Ovary (tissue), 9 donors: Measurements from ENCODE around the gene SEC16A. TPM values are rescaled to one million over a fixed set of nuclear protein-coding genes. Genes with fewer than 3 reads are reported as not detected.

ENCODE experiments used
- DNase-seq, 5 donors: peaks; one replicate each; pipeline ENCODE4 v3.0.0-alpha.2; 2019 to 2020
- H3K27ac ChIP-seq, 2 donors: fragments of 200-600 bp; one replicate each; pipeline versions ENCODE4 v1.5.1 to v1.8.0; 2019 to 2022
- H3K27me3 ChIP-seq: fragments of 200-600 bp; one replicate; pipeline ENCODE4 v1.8.0; 2022
- H3K36me3 ChIP-seq: fragments of 200-600 bp; sonication (generic); one replicate; pipeline ENCODE4 v1.5.1; 2019
- H3K4me1 ChIP-seq: one replicate; pipeline ENCODE4 v1.8.1; 2013; ENCODE audit warnings: mild to moderate bottlenecking, moderate library complexity; ENCODE audit not compliant: insufficient read depth
- H3K4me3 ChIP-seq: fragments of 200-600 bp; sonication (generic); one replicate; pipeline ENCODE4 v1.5.1; 2017
- H3K9me3 ChIP-seq, 2 donors: fragments of 200-600 bp in 1 of 2; sonication (generic) in 1 of 2; one replicate each; pipeline versions ENCODE4 v1.5.1 to v1.8.1; 2013 to 2019; ENCODE audit warnings: mild to moderate bottlenecking in 1 of 2, moderate library complexity in 1 of 2
- CTCF ChIP-seq, 3 donors: fragments of 450-650 bp in 2 of 3; fragments of 200-600 bp in 1 of 3; IDR thresholded peaks; one replicate each; pipeline versions ENCODE4 v1.5.1 to v1.8.0; 2016 to 2022; ENCODE audit warnings: antibody characterized with exemption in 3 of 3, mild to moderate bottlenecking in 1 of 3
- EP300 ChIP-seq: sonication (generic); formaldehyde crosslinking; IDR thresholded peaks from one replicate; pipeline ENCODE4 v1.6.1; 2017; ENCODE audit warnings: antibody characterized with exemption
- POLR2A ChIP-seq: fragments of 450-650 bp; IDR thresholded peaks from one replicate; pipeline ENCODE4 v1.6.1; 2017; ENCODE audit warnings: antibody characterized with exemption, mild to moderate bottlenecking, moderate library complexity
- WGBS, 3 donors: extraction: QIAGEN DNeasy Blood & Tissue Kit in 1 of 3; methylation state at CpG; one replicate each; pipeline versions ENCODE4 v1.1.5 to v1.1.7; 2013 to 2017; 5-methylcytosine and 5-hydroxymethylcytosine counted together
- intact Hi-C, 4 donors: fragments of 100-400 bp; cut with DNase I; formaldehyde crosslinking; loops; one replicate each; pipeline versions ENCODE4 v1.11.0 to v1.15.1; 2022 to 2023
- polyA plus RNA-seq, 2 donors: library from polyadenylated mRNA; stranded (reverse); fragments of 200-250 nt in 1 of 2; fragments of 350-450 nt in 1 of 2; fragmentation: Illumina TruSeq in 1 of 2; extraction: RNeasy Lipid Tissue Mini Kit (QIAGEN cat#74804) in 1 of 2; gene quantifications; one replicate each; pipeline ENCODE4 v1.2.3, GENCODE V29; 2013 to 2014
- total RNA-seq, 7 donors: library from RNA; depleted of rRNA in 2 of 7; stranded (reverse); fragments of >200 nt in 2 of 7; fragmentation: NEBNext Ultra II Directional in 3 of 7; extraction: Animal tissue kit (Norgen Biotek cat#: 25700) in 3 of 7; gene quantifications; one replicate each; pipeline versions ENCODE4 v1.1.0 to v1.2.4, GENCODE V29; 2016 to 2023
- donor health status: DM: no; HTN: no; CAD: no; lungs with moderate emphysema.
- donor health status: DM: no; HTN: no; CAD: no.
- donor health status: Bipolar disorder and iron deficiency.
- donor health status: DM: yes; HTN: yes; CAD: no.
- donor health status: DM: no; HTN: no; CAD: no.
- donor health status: DM: yes; HTN: yes; CAD: no.

The SEC16A gene
- total and polyA plus RNA-seq, 9 donors, result 27.6 to 61.4 (median 46.5) TPM

GRCh38 chr9:136497916-136498695 is 15.3 kb upstream of the SEC16A start:
- TF ChIP-seq EP300 (no peak), POLR2A (no peak), CTCF (IDR thresholded peaks at IDR 0.05) (no peak)
- Histone ChIP-seq H3K36me3 (no peaks in the 10 kb centered on the region), H3K27me3 (no peaks in the 10 kb centered on the region), H3K4me3 (no peak overlapping the region), H3K4me1 (no peaks in the 10 kb centered on the region), H3K9me3 (no peaks in the 10 kb centered on the region), H3K27ac (no peak overlapping the region)
- intact Hi-C loops, result no loop called here
- DNase-seq, result no peak
- WGBS, 3 donors, result 87 to 90% (median 89%) methylated on average over 24 to 28 of the region's 28 CpGs

- WGBS, 3 donors, result 91 to 92% (median 92%) methylated on average over 49 to 56 of the region's 56 CpGs
- Histone ChIP-seq H3K36me3 (no peaks in the 10 kb centered on the region), H3K27ac (no peak overlapping the region), H3K4me3 (no peak overlapping the region), H3K4me1 (no peaks in the 10 kb centered on the region), H3K27me3 (no peaks in the 10 kb centered on the region), H3K9me3 (no peaks in the 10 kb centered on the region)
- intact Hi-C loops, result no loop called here
- DNase-seq, result no peak
- TF ChIP-seq CTCF (IDR thresholded peaks at IDR 0.05), result no peak
Observed at GRCh38 chr9:136496801-136497620, 14.2 kb upstream of the SEC16A start.

GRCh38 chr9:136496181-136496580 is 13.3 kb upstream of the SEC16A start:
- H3K9me3 ChIP-seq, result no peaks in the 10 kb centered on the region
- H3K4me3 ChIP-seq, result no peak overlapping the region
- WGBS, 3 donors, result 91 to 94% (median 91%) methylated on average over 16 to 18 of the region's 18 CpGs
- no peak for DNase-seq
- H3K27me3 ChIP-seq, result no peaks in the 10 kb centered on the region
- H3K27ac ChIP-seq, result no peak overlapping the region
- TF ChIP-seq POLR2A, result no peak
- no peak for TF ChIP-seq EP300
- TF ChIP-seq CTCF (IDR thresholded peaks at IDR 0.05), result no peak
- intact Hi-C loops, result no loop called here
- no peaks in the 10 kb centered on the region for H3K36me3 ChIP-seq
- H3K4me1 ChIP-seq, result no peaks in the 10 kb centered on the region

- no peak overlapping the region for H3K27ac ChIP-seq
- DNase-seq, result no peak
- no peaks in the 10 kb centered on the region for H3K4me1 ChIP-seq
- H3K4me3 ChIP-seq, result no peak overlapping the region
- H3K9me3 ChIP-seq, result no peaks in the 10 kb centered on the region
- 86 to 89% (median 88%) methylated on average over 17 of the region's 17 CpGs for WGBS, 3 donors
- intact Hi-C loops, result no loop called here
- TF ChIP-seq CTCF (IDR thresholded peaks at IDR 0.05), result no peak
- TF ChIP-seq POLR2A, result no peak
- no peaks in the 10 kb centered on the region for H3K36me3 ChIP-seq
- H3K27me3 ChIP-seq, result no peaks in the 10 kb centered on the region
Observed at GRCh38 chr9:136495238-136495800, 12.5 kb upstream of the SEC16A start.
